B cell (primary cell): ENCODE measurements around the gene JADE2. TPM values are rescaled to one million over a fixed set of nuclear protein-coding genes. Genes with fewer than 3 reads are reported as not detected.

Source experiments
- ATAC-seq: fragments of 200-7000 bp; cut with Tn5 transposase; one replicate; pipeline ENCODE4 v1.10.0; 2021; ENCODE audit warnings: low read depth, mild to moderate bottlenecking, moderate number of reproducible peaks, moderate library complexity
- CTCF ChIA-PET: fragments of 350-600 bp; sonication (Branson Sonifier 250); formaldehyde crosslinking; loops from one replicate; lab custom pipeline; 2021; ENCODE audit warnings: antibody characterized with exemption, inconsistent platforms; lab: Charles Lee
- POLR2A ChIA-PET: fragments of 350-600 bp; sonication (Branson Sonifier 250); formaldehyde crosslinking; loops from one replicate; lab custom pipeline; 2021; ENCODE audit warnings: antibody characterized with exemption; lab: Charles Lee
- DNase-seq: peaks from one replicate; pipeline ENCODE4 v3.0.0; 2013
- H2AFZ ChIP-seq: 2 replicates; pipeline ENCODE4 v1.6.1; 2012; ENCODE audit warnings: mild to moderate bottlenecking, low read depth, low read length; ENCODE audit not compliant: insufficient read depth, poor library complexity, severe bottlenecking
- H3K27ac ChIP-seq, 2 donors: 1 replicate in 1 of 2; 2 replicates in 1 of 2; pipeline ENCODE4 v1.5.1; 2012 to 2013; ENCODE audit warnings: low read length in 2 of 2, mild to moderate bottlenecking in 2 of 2, moderate library complexity in 1 of 2
- H3K27me3 ChIP-seq, 4 experiments: fragments of 200-600 bp in 1 of 4; sonication (generic) in 1 of 4; replicated peaks in 1 of 4; 1 replicate in 2 of 4; 2 replicates in 2 of 4; pipeline versions ENCODE4 v1.6.1 to v1.7.0; 2013 to 2016; ENCODE audit warnings: low read length in 3 of 4, mild to moderate bottlenecking in 2 of 4, mixed read lengths in 1 of 4, moderate library complexity in 1 of 4; ENCODE audit not compliant: insufficient read depth in 4 of 4, control insufficient read depth in 3 of 4; ENCODE audit errors: control extremely low read depth in 1 of 4
- H3K36me3 ChIP-seq, 2 experiments: replicated peaks in 1 of 2; 1 replicate in 1 of 2; 2 replicates in 1 of 2; pipeline versions ENCODE4 v1.6.1 to v1.7.1; 2013; ENCODE audit warnings: low read length in 1 of 2; ENCODE audit not compliant: insufficient read depth in 2 of 2, control insufficient read depth in 1 of 2; ENCODE audit errors: control extremely low read depth in 1 of 2, extremely low read depth in 1 of 2
- H3K4me1 ChIP-seq, 2 donors: fragments of 200-600 bp in 1 of 2; sonication (generic) in 1 of 2; 1 replicate in 1 of 2; 2 replicates in 1 of 2; pipeline versions ENCODE4 v1.5.1 to v1.6.1; 2013 to 2017; ENCODE audit warnings: low read length in 2 of 2; ENCODE audit not compliant: control insufficient read depth in 2 of 2, insufficient read depth in 2 of 2
- H3K4me2 ChIP-seq: replicated peaks from 2 replicates; pipeline ENCODE3; 2012; ENCODE audit warnings: mild to moderate bottlenecking, low read depth, low read length; ENCODE audit not compliant: poor library complexity, severe bottlenecking
- H3K4me3 ChIP-seq, 5 experiments: fragments of 200-600 bp in 1 of 5; sonication (generic) in 1 of 5; 1 replicate in 3 of 5; 2 replicates in 2 of 5; pipeline versions ENCODE4 v1.5.1 to v1.7.0; 2011 to 2016; ENCODE audit warnings: low read length in 4 of 5, mild to moderate bottlenecking in 4 of 5, low read depth in 2 of 5, control low read depth in 1 of 5, moderate library complexity in 1 of 5; ENCODE audit not compliant: insufficient read depth in 1 of 5; ENCODE audit errors: control extremely low read depth in 1 of 5, extremely low read depth in 1 of 5
- H3K79me2 ChIP-seq: fragments of 200-600 bp; sonication (generic); one replicate; pipeline ENCODE4 v1.6.0; 2016; ENCODE audit warnings: low read length; ENCODE audit not compliant: control insufficient read depth, insufficient read depth
- H3K9ac ChIP-seq: fragments of 200-600 bp; sonication (generic); 2 replicates; pipeline ENCODE4 v1.6.1; 2017; ENCODE audit warnings: mild to moderate bottlenecking, low read length, moderate library complexity
- H3K9me3 ChIP-seq, 3 donors: one replicate each; pipeline versions ENCODE4 v1.6.1 to v1.7.1; 2013; ENCODE audit warnings: low read length in 2 of 3; ENCODE audit not compliant: control insufficient read depth in 2 of 3, insufficient read depth in 1 of 3; ENCODE audit errors: control extremely low read depth in 1 of 3
- H4K20me1 ChIP-seq: 2 replicates; pipeline ENCODE4 v1.6.0; 2012; ENCODE audit warnings: mild to moderate bottlenecking, low read length; ENCODE audit not compliant: insufficient read depth, control insufficient read depth, poor library complexity, severe bottlenecking
- H3K27ac Mint-ChIP-seq: one replicate; pipeline ENCODE4 v1.8.0; 2021; ENCODE audit warnings: mixed read lengths
- H3K27me3 Mint-ChIP-seq: one replicate; pipeline ENCODE4 v1.8.0; 2021; ENCODE audit warnings: mixed read lengths
- H3K4me1 Mint-ChIP-seq: one replicate; pipeline ENCODE4 v1.8.0; 2021; ENCODE audit warnings: mixed read lengths
- H3K4me3 Mint-ChIP-seq: one replicate; pipeline ENCODE4 v1.8.0; 2021; ENCODE audit warnings: mixed read lengths
- H3K9me3 Mint-ChIP-seq: one replicate; pipeline ENCODE4 v1.8.0; 2022; ENCODE audit warnings: mixed read lengths; ENCODE audit not compliant: insufficient read depth
- EZH2 ChIP-seq: IDR thresholded peaks from 2 replicates; pipeline ENCODE4 v1.6.1; 2012; ENCODE audit warnings: borderline replicate concordance, low read depth, mild to moderate bottlenecking, moderate library complexity, low read length; ENCODE audit not compliant: insufficient read depth, poor library complexity, severe bottlenecking
- WGBS: methylation state at CpG from one replicate; pipeline ENCODE4 v1.1.5; 2013; ENCODE audit warnings: missing lambda C conversion rate; ENCODE audit not compliant: insufficient coverage; 5-methylcytosine and 5-hydroxymethylcytosine counted together
- intact Hi-C: fragments of 100-400 bp; cut with micrococcal nuclease; formaldehyde crosslinking; loops from one replicate; pipeline ENCODE4 v1.10.0; 2022
- polyA plus RNA-seq: library from polyadenylated mRNA; depleted of rRNA; stranded (reverse); fragments of >200 nt; gene quantifications from 2 replicates; pipeline ENCODE4 v1.2.3, GENCODE V29; 2012
- total RNA-seq, 2 donors: library from RNA; stranded (reverse); fragments of 120-200 nt in 1 of 2; gene quantifications; 1 replicate in 1 of 2; 2 replicates in 1 of 2; pipeline versions ENCODE4 v1.2.3 to v1.2.4, GENCODE V29; 2013 to 2022
- TF ChIP-seq, protein P1 (sequence below): fragments of 200-600 bp; IDR thresholded peaks from one replicate; pipeline ENCODE4 v1.8.0; 2022; ENCODE audit warnings: antibody characterized with exemption, mild to moderate bottlenecking

The JADE2 gene
- total and polyA plus RNA-seq, 2 donors (not counting 1 experiment from before 2014, with no cell fraction given): 80.5 to 247 TPM

DNA sequence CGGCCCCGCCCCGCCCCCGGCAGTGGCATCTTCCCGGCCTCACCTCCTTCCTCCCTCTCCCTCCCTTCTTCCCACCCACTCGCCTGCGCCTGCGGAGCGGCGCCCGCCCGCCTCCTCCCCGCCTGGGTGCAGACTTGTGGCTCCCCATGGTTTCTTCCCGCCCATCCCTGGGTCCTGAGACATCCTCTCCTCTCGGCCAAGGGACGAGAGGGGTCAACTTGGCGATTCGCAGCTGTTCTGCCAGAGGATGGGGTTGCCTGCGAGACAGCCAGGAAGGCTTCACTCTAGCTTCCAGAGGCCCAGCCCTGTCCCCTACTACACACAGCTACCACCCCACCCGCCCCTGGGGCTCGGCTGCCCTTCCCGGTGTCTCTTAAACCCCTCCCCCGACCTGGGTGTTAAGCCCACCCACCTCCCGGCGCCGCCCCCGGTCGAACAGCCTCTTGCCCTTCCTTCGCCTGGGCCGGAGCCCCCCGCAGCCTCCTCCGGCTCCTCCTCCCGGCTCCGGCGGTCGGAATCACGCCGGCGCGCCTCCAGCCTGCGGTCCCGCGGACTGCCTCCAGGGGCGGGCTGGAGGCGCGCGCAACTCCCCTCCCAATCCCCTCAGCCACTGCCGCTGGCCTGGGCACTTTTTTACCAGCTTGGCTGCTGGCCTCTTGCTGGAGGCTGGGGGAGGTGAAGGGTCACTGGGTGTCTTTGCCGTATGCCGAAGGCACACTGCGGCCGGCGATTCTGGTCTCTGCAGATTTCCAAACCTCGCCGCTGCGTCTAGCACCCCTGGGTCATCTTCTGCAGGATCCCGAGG lies 1.9 kb downstream of the JADE2 start:
- ATAC-seq: peak; percentile 26
- intact Hi-C loops: loop anchor here (1.0 to 10.0 kb wide), 8 partner anchors 17 to 1565 kb away; partner anchors contain the start of genes AFF4, CDKN2AIPNL, PCBD2 and SAR1B
- peaks cover 60% of the 10 kb centered on the region for H4K20me1 ChIP-seq
- CTCF ChIA-PET: interaction anchor here (0.6 to 10.0 kb wide), 25 partner anchors 16 to 302 kb away, joined by 3 to 122 read pairs (median 5); partner anchors contain the start of genes CDKN2AIPNL, PPP2CA and UBE2B
- Mint-ChIP-seq H3K9me3 (no peaks in the 10 kb centered on the region), H3K27ac (peak overlapping the region; percentile 99), H3K4me1 (peaks cover 57% of the 10 kb centered on the region), H3K27me3 (no peaks in the 10 kb centered on the region), H3K4me3 (peak overlapping the region; percentile 99)
- TF ChIP-seq EZH2: no peak
- TF ChIP-seq, protein P1, sequence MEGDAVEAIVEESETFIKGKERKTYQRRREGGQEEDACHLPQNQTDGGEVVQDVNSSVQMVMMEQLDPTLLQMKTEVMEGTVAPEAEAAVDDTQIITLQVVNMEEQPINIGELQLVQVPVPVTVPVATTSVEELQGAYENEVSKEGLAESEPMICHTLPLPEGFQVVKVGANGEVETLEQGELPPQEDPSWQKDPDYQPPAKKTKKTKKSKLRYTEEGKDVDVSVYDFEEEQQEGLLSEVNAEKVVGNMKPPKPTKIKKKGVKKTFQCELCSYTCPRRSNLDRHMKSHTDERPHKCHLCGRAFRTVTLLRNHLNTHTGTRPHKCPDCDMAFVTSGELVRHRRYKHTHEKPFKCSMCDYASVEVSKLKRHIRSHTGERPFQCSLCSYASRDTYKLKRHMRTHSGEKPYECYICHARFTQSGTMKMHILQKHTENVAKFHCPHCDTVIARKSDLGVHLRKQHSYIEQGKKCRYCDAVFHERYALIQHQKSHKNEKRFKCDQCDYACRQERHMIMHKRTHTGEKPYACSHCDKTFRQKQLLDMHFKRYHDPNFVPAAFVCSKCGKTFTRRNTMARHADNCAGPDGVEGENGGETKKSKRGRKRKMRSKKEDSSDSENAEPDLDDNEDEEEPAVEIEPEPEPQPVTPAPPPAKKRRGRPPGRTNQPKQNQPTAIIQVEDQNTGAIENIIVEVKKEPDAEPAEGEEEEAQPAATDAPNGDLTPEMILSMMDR: peak; percentile 80
- peak overlapping the region; percentile 54 to 99 for H3K27ac ChIP-seq
- POLR2A ChIA-PET: interaction anchor here (0.6 to 6.5 kb wide), 14 partner anchors 10 to 157 kb away, joined by 3 to 86 read pairs (median 8); partner anchors contain the start of genes CDKN2AIPNL and UBE2B
- H3K9me3 ChIP-seq: no peaks in the 10 kb centered on the region
- H3K4me3 ChIP-seq: peak overlapping the region; percentile 70 to 100 (median 98)
- H3K27me3 ChIP-seq: no peaks in the 10 kb centered on the region
- H3K79me2 ChIP-seq: peaks cover 75% of the 10 kb centered on the region
- peak overlapping the region; percentile 100 for H3K9ac ChIP-seq
- peaks cover 34 to 53% of the 10 kb centered on the region in 2 donors for H3K4me1 ChIP-seq
- H3K36me3 ChIP-seq: peaks cover 0 to 22% of the 10 kb centered on the region in 2 experiments
- H3K4me2 ChIP-seq: peak overlapping the region; percentile 92
- peak overlapping the region; percentile 68 for H2AFZ ChIP-seq
- DNase-seq: peak; percentile 82
- 2% methylated on average over 56 of the region's 57 CpGs for WGBS
